Measurements from ENCODE around the gene RFLNA. TPM values are rescaled to one million over a fixed set of nuclear protein-coding genes. Genes with fewer than 3 reads are reported as not detected.

The RFLNA gene
- total and polyA plus RNA-seq, 2 of the 4 experiments (the other 2 are of a cell fraction), result not detected

- Histone ChIP-seq H3K9me3 (ENCODE audit: control insufficient read depth, insufficient read depth, low read length) (peaks cover 4% of the 10 kb centered on the region; the same call in 1 of the 2 replicates), H3K18ac (ENCODE audit: low read depth, low read length) (no peak overlapping the region), H3K9ac (ENCODE audit: low read depth, low read length) (no peak overlapping the region), H3K4me3 (ENCODE audit: insufficient read depth, low read depth, low read length) (no peak overlapping the region), H2BK15ac (ENCODE audit: low read depth, low read length) (no peak overlapping the region), H3K27me3 (ENCODE audit: control insufficient read depth, insufficient read depth, low read length) (peaks cover 61% of the 10 kb centered on the region), H2BK5ac (ENCODE audit: low read depth, low read length, poor library complexity, severe bottlenecking) (no peak overlapping the region), H4K20me1 (ENCODE audit: insufficient read depth, low read length) (no peaks in the 10 kb centered on the region), H3K56ac (ENCODE audit: extremely low read depth, insufficient read depth, low read length) (no peak overlapping the region), H3K4me2 (ENCODE audit: low read depth, low read length) (no peak overlapping the region), H4K8ac (ENCODE audit: low read depth in 2 of 2, low read length in 2 of 2) (no peak overlapping the region), H3K4ac (ENCODE audit: low read depth, low read length) (no peak overlapping the region), H3K14ac (replicated peaks; ENCODE audit: low read depth, low read length) (no peak overlapping the region), H2AFZ (replicated peaks; ENCODE audit: low read length, poor library complexity) (peak overlapping the region; percentile 53), H3K4me1 (ENCODE audit: control insufficient read depth, insufficient read depth, low read length) (no peaks in the 10 kb centered on the region), H3K27ac (ENCODE audit: insufficient read depth, low read length) (no peak overlapping the region), H2BK120ac (ENCODE audit: low read depth, low read length) (no peak overlapping the region), H4K5ac (ENCODE audit: low read depth, low read length) (no peak overlapping the region), H3K79me1 (ENCODE audit: low read depth in 1 of 2, low read length in 2 of 2) (no peaks in the 10 kb centered on the region), H4K91ac (ENCODE audit: insufficient read depth, low read depth, low read length) (no peak overlapping the region), H2AK5ac (ENCODE audit: low read depth, low read length) (no peak overlapping the region), H3K36me3 (ENCODE audit: control insufficient read depth, insufficient read depth, low read length) (no peaks in the 10 kb centered on the region), H2BK20ac (ENCODE audit: low read depth, low read length) (no peak overlapping the region), H3K23ac (ENCODE audit: low read depth, low read length) (no peak overlapping the region), H2AK9ac (replicated peaks; ENCODE audit: low read depth, low read length, poor library complexity) (no peak overlapping the region), H3K9me1 (ENCODE audit: insufficient read depth, low read length) (no peaks in the 10 kb centered on the region)
- CTCF ChIA-PET, result no interaction called here
- dilution Hi-C loops (cut with HindIII; ENCODE audit: low sequenced_read_pairs, unreplicated experiment), result no loop called here
- BruUV-seq (replicated peaks), result no TSS peak
- no peak for TF ChIP-seq NFE2L2 (IDR thresholded peaks at IDR 0.05; ENCODE audit: low read depth, low read length)
- no peak for TF ChIP-seq RAD21 (IDR thresholded peaks at IDR 0.05; ENCODE audit: low read length)
- TF ChIP-seq RCOR1 (IDR thresholded peaks at IDR 0.05; ENCODE audit: insufficient replicate concordance, low read length), result no peak
- no peak for TF ChIP-seq RFX5 (IDR thresholded peaks at IDR 0.05; ENCODE audit: low read depth, low read length)
- TF ChIP-seq FOS (IDR thresholded peaks at IDR 0.05; ENCODE audit: low read depth, low read length), result no peak
- no peak for TF ChIP-seq SMC3 (IDR thresholded peaks at IDR 0.05; ENCODE audit: low read depth, low read length)
- no peak for TF ChIP-seq MXI1 (IDR thresholded peaks at IDR 0.05; ENCODE audit: borderline replicate concordance, low read depth, low read length)
- TF ChIP-seq MAFK (IDR thresholded peaks at IDR 0.05; ENCODE audit: low read depth, low read length), result no peak
- TF ChIP-seq CEBPB (IDR thresholded peaks at IDR 0.05; ENCODE audit: low read depth, low read length), result no peak
- TF ChIP-seq, protein P1, sequence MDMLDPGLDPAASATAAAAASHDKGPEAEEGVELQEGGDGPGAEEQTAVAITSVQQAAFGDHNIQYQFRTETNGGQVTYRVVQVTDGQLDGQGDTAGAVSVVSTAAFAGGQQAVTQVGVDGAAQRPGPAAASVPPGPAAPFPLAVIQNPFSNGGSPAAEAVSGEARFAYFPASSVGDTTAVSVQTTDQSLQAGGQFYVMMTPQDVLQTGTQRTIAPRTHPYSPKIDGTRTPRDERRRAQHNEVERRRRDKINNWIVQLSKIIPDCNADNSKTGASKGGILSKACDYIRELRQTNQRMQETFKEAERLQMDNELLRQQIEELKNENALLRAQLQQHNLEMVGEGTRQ (IDR thresholded peaks at IDR 0.05; ENCODE audit: low read depth, low read length), result no peak
- TF ChIP-seq BHLHE40 (IDR thresholded peaks at IDR 0.05; ENCODE audit: low read depth, low read length), result no peak
- TF ChIP-seq, protein P2, sequence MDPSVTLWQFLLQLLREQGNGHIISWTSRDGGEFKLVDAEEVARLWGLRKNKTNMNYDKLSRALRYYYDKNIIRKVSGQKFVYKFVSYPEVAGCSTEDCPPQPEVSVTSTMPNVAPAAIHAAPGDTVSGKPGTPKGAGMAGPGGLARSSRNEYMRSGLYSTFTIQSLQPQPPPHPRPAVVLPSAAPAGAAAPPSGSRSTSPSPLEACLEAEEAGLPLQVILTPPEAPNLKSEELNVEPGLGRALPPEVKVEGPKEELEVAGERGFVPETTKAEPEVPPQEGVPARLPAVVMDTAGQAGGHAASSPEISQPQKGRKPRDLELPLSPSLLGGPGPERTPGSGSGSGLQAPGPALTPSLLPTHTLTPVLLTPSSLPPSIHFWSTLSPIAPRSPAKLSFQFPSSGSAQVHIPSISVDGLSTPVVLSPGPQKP (IDR thresholded peaks at IDR 0.05; ENCODE audit: borderline replicate concordance, low read depth, low read length), result no peak
- TF ChIP-seq, protein P3, sequence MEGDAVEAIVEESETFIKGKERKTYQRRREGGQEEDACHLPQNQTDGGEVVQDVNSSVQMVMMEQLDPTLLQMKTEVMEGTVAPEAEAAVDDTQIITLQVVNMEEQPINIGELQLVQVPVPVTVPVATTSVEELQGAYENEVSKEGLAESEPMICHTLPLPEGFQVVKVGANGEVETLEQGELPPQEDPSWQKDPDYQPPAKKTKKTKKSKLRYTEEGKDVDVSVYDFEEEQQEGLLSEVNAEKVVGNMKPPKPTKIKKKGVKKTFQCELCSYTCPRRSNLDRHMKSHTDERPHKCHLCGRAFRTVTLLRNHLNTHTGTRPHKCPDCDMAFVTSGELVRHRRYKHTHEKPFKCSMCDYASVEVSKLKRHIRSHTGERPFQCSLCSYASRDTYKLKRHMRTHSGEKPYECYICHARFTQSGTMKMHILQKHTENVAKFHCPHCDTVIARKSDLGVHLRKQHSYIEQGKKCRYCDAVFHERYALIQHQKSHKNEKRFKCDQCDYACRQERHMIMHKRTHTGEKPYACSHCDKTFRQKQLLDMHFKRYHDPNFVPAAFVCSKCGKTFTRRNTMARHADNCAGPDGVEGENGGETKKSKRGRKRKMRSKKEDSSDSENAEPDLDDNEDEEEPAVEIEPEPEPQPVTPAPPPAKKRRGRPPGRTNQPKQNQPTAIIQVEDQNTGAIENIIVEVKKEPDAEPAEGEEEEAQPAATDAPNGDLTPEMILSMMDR (conservative IDR thresholded peaks at IDR 0.05; ENCODE audit: low read depth, low read length), result no peak
- TF ChIP-seq CHD1 (IDR thresholded peaks at IDR 0.05; ENCODE audit: low read depth, low read length), result no peak
- TF ChIP-seq MAZ (IDR thresholded peaks at IDR 0.05; ENCODE audit: borderline replicate concordance, low read depth, low read length), result no peak
- TF ChIP-seq POLR2A (IDR thresholded peaks at IDR 0.05; ENCODE audit: low read depth, low read length), result no peak
- POLR2A ChIA-PET (ENCODE audit: unreplicated experiment), result no interaction called here
- DNase-seq (no peak), ATAC-seq (ENCODE audit: low read depth) (no peak)
- 46% methylated on average over 7 of the region's 20 CpGs; no CpG with 5 or more reads in 1 of the 2 experiments for WGBS, 2 experiments (ENCODE audit: extremely low coverage in 2 of 2, insufficient read length in 1 of 2)
- intact Hi-C loops (cut with micrococcal nuclease), result no loop called here
- in situ Hi-C loops (cut with MboI; ENCODE audit: low sequenced_read_pairs), result no loop called here
Observed at GRCh38 chr12:124278389-124279101, 16.3 kb upstream of the RFLNA start.

Measured in IMR-90 (cell line).